Stimulated activated CD4-positive, alpha-beta T cell treated with anti-CD3 and anti-CD28 coated beads, Interleukin-2, amount 100 ng/mL, for 48 hours (primary cell): ENCODE measurements around the gene AGAP2.
A peak's percentile ranks its signal among the peaks of the same experiment; 100 is the strongest.
"Not testable (repeated sequence)": the region's sequence is repeated elsewhere in the genome, so short reads cannot be mapped to it uniquely, and the experiment has no call there.

Source experiments
- DNase-seq, 2 donors: peaks; one replicate each; pipeline ENCODE4 v3.0.0-alpha.2; 2020

The AGAP2 gene

GRCh38 chr12:57738661-57739237 lies at the start of gene AGAP2:
Gene AGAP2 (minus strand): TSS chr12:57738742. CDS start chr12:57738246, 496 bp downstream.
- DNase-seq, result no peak

DNA sequence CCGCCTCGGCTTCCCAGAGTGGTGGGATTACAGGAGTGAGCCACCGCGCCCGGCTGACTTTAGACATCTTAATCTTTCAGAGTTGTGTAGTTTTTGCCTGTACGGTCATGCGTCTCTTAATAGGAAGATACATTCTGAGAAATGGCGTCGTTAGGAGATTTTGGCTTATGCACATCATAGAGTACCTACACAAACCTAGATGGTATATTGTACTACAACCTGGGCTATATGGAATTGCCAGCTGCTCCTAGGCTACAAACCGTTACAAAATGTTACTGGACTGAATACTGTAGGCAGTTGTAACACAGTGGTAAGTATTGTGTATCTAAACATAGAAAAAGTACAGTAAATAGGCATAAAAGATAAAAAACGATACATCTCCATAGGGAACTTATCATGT lies 45.3 kb upstream of the AGAP2 start:
- no peak for DNase-seq

DNA sequence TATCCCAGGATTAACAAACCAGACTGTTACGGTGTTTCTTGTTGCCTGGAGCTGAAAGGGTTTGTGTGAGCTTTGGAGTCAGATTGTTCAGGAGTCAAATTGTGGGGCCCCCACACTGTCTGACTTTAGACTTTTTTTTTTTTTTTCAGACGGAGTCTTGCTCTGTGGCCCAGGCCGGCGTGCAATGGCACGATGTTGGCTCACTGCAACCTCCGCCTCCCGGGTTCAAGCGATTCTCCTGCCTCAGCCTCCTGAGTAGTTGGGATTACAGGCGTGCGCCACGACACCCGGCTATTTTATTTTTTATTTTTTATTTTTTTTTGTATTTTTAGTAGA lies 44.9 kb upstream of the AGAP2 start:
- no peak for DNase-seq

- peak; percentile 97 to 98 for DNase-seq
These were observed 44.3 kb upstream of the AGAP2 start, which contains the start of gene TSFM for GRCh38 chr12:57782608-57783465. Gene TSFM (plus strand): TSS chr12:57782787. CDS start chr12:57782802, 15 bp downstream.

DNA sequence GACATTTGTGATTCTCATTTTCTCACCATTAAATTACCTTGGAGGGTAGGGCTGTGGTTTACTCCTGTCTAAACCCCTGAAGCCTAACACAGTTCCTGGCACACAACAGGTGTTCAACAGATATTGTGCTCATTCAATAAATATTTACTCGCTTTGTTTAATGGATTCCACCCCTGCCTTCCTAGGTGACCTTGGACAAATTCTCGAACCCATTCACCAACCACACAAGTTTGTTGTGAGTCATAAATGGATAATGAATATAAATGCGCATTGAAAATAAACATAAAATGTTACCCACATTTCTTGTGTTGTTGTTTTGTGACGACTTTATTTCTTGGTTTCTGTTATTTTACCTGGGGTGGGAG lies 43.7 kb upstream of the AGAP2 start:
- no peak for DNase-seq

- DNase-seq, result no peak
These were observed 43.3 kb upstream of the AGAP2 start for GRCh38 chr12:57781801-57782200.

GRCh38 chr12:57781244-57781643 lies 42.7 kb upstream of the AGAP2 start:
- no peak for DNase-seq

- DNase-seq, result no peak
These were observed 41.8 kb upstream of the AGAP2 start for GRCh38 chr12:57780284-57780897.

- DNase-seq, result no peak
These were observed 41.2 kb upstream of the AGAP2 start for GRCh38 chr12:57779736-57780135.

DNA sequence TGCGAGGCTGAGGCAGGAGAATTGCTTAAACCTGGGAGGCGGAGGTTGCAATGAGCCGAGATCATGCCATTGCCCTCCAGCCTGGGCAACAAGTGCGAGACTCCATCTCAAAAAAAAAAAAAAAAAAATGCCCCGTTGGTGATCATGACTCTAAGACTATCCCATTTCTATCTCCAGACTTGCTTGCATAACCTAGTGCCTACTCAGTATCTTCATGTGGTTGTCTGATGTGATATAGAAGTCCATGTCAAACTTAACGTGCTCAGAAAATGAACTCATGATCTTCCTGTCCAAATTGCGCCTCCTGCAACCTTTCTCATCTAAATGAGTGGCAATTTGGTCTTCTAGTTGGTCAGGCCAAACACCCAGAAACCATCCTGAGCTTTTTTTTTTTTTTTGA lies 39.4 kb upstream of the AGAP2 start:
- no peak for DNase-seq

DNA sequence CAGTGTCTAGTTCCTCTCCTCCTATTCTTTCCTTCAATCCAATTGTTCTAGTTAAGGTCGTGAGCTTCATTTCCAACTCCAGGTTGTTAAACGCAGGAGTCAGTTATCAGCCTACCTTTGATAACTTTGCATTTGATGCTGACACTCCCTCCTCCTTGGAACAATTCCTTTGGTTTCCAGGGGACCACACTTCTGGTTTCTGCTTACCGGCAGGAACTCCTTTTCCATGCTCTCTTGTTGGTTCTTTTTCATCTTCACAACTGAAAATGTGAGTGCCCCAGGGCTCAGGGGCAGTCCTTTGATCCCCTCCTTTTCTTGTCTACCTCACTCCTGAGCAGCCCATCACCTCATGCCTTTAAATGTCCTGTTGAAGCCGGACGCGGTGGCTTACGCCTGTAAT lies 38.8 kb upstream of the AGAP2 start:
- DNase-seq, result no peak

GRCh38 chr12:57776247-57776587 lies 37.7 kb upstream of the AGAP2 start:
- DNase-seq, result no peak

DNA sequence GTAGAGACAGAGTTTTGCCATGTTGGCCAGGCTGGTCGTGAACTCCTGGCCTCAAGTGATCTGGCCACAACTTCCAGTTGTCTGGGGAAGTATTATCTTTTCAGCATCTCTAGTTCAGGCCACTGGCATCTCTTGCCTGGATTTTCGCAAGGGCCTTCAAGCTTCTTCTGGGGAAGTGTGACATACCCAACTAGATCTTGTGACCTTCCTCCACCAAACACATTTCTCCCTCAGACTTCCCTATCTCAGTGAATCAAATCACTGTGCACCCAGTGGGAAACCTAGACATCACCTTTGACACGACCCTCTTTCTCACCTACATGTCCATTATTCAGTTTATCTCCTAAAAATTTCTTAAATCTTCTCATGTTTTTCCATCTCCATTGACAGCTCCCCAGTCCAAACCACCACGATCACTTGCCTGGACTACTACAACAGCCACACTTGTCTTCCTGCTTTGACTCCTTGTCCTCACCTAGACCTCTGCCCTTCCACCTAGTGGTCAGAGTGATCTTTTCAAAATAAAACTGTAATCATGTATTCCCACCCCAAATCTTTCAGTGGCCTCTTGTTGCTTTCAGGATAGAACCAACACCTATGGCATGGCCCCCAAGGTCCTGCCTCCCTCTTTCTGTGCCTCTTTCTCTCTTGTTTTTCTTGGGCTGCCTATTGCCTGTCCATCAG lies 37.2 kb upstream of the AGAP2 start:
- no peak for DNase-seq

DNA sequence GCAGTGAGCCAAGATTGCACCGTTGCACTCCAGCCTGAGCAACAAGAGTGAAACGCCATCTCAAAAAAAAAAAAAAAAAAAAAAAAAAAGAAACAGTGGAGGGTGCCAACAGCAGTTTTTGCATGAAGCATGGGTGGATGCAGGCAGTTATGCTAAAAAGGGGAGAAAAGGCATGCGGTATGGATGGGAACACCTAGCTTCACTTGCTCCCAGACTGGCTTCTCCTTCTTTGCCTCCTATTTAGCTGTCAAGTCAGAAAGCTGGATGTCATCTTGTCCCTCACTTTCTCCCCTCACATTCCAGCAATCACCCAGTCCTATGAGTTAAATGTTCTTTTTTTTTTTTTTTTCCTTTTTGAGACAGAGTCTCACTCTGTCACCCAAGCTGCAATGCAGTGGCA lies 36.5 kb upstream of the AGAP2 start:
- no peak for DNase-seq

- not testable (repeated sequence) for DNase-seq
These were observed 36.1 kb upstream of the AGAP2 start for GRCh38 chr12:57774634-57775033.

- DNase-seq, result peak in 1 of 2 donors; percentile 44
These were observed 34.1 kb upstream of the AGAP2 start, which contains the start of gene EEF1AKMT3 for GRCh38 chr12:57772429-57773322. Gene EEF1AKMT3 (plus strand): TSS chr12:57772614. CDS start chr12:57772725, 111 bp downstream.

DNA sequence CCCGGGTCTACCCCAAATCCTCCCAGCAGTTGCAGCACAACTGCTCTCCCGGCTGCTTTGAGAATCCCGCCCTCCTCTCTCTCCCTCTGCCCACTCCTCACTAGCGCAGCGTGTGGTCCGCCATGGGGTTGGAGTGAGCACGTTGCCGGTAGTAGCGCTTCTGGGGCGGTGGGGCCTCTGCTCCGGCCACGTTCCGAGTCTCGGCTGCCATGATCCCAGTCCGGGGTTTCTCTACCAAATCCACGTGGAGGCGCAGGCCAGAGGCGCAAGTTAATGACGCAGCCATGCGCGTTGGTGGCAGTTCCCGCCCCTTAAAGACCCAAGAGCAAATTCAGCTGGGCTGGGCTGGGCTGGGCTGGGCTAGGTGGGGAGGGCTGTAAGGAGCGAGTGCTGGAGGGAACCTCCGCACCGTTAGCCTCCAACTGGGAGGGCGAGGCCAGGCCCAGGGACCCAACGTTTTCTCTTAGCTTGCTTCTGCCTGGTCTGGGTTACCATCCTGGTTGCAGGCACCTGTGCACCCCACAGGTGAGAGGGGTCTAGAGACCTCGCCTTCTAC lies 33.4 kb upstream of the AGAP2 start, which contains the start of gene METTL1:
TSS of gene METTL1 (minus strand) at position 233 of the 556 bp plus-strand sequence. CDS start at position 211, 22 bp downstream.
- DNase-seq, result peak; percentile 87 to 88

DNA sequence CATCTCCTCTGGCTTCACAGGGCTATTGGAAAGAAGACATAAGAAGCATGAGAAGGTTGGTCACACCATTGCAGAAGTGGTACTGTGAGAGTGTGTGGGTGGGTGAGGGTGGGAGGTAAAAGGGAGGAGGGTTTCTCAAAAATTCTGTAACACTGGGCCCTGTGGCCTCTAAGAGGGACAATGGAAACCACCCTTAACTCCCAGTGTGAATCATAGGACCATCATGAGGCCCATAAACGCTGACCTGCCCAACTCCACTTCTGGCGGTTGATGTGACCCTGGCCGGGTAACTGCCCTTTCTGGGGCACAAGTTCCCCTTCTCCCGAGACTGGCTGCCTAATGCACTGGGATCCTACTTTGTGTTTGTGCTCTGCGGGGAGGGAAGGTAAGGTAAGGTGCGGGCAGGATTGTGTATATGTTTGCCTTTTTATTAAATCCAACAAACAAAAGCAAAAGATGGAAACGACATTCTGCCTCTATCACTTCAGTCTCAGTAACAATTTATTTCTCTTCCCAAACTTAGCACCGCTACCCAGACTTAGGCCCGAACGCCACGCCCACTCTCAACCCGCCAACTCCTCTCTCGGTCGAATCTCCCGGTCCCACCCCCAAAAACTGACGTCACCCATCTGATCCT lies 32.8 kb upstream of the AGAP2 start:
- peak; percentile 81 to 86 for DNase-seq

GRCh38 chr12:57770734-57771133 lies 32.2 kb upstream of the AGAP2 start:
- no peak for DNase-seq

GRCh38 chr12:57769594-57769993 lies 31.1 kb upstream of the AGAP2 start:
- DNase-seq, result no peak

DNA sequence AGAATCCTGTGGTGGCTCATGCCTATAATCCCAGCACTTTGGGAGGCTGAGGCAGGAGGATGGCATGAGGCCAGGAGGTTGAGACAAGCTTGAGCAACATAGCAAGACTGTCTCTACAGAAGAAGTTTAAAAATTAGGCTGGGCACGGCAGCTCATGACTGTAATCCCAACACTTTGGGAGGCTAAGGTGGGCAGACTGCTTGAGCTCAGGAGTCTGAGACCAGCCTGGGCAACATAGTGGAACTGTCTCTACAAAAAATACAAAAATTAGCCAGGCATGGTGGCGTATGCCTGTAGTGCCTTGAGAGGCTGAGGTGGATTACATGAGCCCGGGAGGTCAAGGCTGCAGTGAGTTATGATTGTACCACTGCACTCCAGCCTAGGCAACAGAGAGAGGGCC lies 29.3 kb upstream of the AGAP2 start:
- DNase-seq, result no peak
